Ramos (cell line): ENCODE measurements around the gene SNORC.

Source experiments
- in situ Hi-C: fragments of 300-500 bp; cut with MboI; formaldehyde crosslinking; loops from one replicate; pipeline ENCODE4 v1.14.3; 2022; ENCODE audit warnings: low sequenced_read_pairs; ENCODE audit not compliant: unreplicated experiment

Gene SNORC

GRCh38 chr2:232865165-232865564 lies 4.9 kb upstream of the SNORC start:
- in situ Hi-C loops, result no loop called here

GRCh38 chr2:232866104-232866503 lies 4.0 kb upstream of the SNORC start:
- in situ Hi-C loops, result no loop called here

GRCh38 chr2:232869138-232870017 lies 686 bp upstream of the SNORC start:
- in situ Hi-C loops, result no loop called here

- in situ Hi-C loops, result no loop called here
Observed at GRCh38 chr2:232870766-232871371, 805 bp downstream of the SNORC start.

GRCh38 chr2:232871418-232871834 lies 1.4 kb downstream of the SNORC start:
- in situ Hi-C loops, result no loop called here

GRCh38 chr2:232871835-232872736 lies 2.0 kb downstream of the SNORC start:
- in situ Hi-C loops, result no loop called here

- in situ Hi-C loops, result no loop called here
Observed at GRCh38 chr2:232872826-232873225, 2.8 kb downstream of the SNORC start.

- in situ Hi-C loops, result no loop called here
Observed at GRCh38 chr2:232873292-232873908, 3.3 kb downstream of the SNORC start.

GRCh38 chr2:232873909-232874641 lies 4.0 kb downstream of the SNORC start:
- in situ Hi-C loops, result no loop called here

GRCh38 chr2:232874677-232875223 lies 4.7 kb downstream of the SNORC start:
- in situ Hi-C loops, result no loop called here

GRCh38 chr2:232875256-232876121 lies 5.4 kb downstream of the SNORC start:
- in situ Hi-C loops, result no loop called here

- in situ Hi-C loops, result no loop called here
Observed at GRCh38 chr2:232876161-232876977, 6.3 kb downstream of the SNORC start.

GRCh38 chr2:232876978-232877441 lies 6.9 kb downstream of the SNORC start:
- in situ Hi-C loops, result no loop called here

- in situ Hi-C loops, result no loop called here
Observed at GRCh38 chr2:232877940-232878511, 8.0 kb downstream of the SNORC start.

- in situ Hi-C loops, result no loop called here
Observed at GRCh38 chr2:232878855-232879617, 9.0 kb downstream of the SNORC start.
